KMS-11 (cell line): Measurements from ENCODE around the gene ANKLE1.

ENCODE experiments used
- H2AFZ ChIP-seq: fragments of 200-600 bp; sonication (generic); 2 replicates; pipeline ENCODE4 v1.6.1; 2016; ENCODE audit warnings: antibody characterized with exemption, mixed run types, low read depth
- H3K27ac ChIP-seq: fragments of 200-600 bp; sonication (generic); 2 replicates; pipeline ENCODE4 v1.6.1; 2016; ENCODE audit warnings: mild to moderate bottlenecking, mixed run types
- H3K27me3 ChIP-seq: fragments of 200-600 bp; sonication (generic); 2 replicates; pipeline ENCODE4 v1.6.1; 2017; ENCODE audit warnings: mild to moderate bottlenecking, low read depth, mixed run types, moderate library complexity; ENCODE audit not compliant: insufficient read depth
- H3K36me3 ChIP-seq: fragments of 200-600 bp; sonication (generic); 2 replicates; pipeline ENCODE4 v1.6.1; 2017; ENCODE audit warnings: mild to moderate bottlenecking, mixed run types; ENCODE audit not compliant: insufficient read depth
- H3K4me1 ChIP-seq: fragments of 200-600 bp; sonication (generic); 2 replicates; pipeline ENCODE4 v1.6.1; 2016; ENCODE audit warnings: mild to moderate bottlenecking, low read depth, mixed run types; ENCODE audit not compliant: poor library complexity, severe bottlenecking
- H3K4me2 ChIP-seq: fragments of 200-600 bp; sonication (generic); 2 replicates; pipeline ENCODE4 v1.7.0; 2016; ENCODE audit warnings: mild to moderate bottlenecking, mixed run types
- H3K4me3 ChIP-seq: fragments of 200-600 bp; sonication (generic); IDR thresholded peaks from 2 replicates; pipeline ENCODE4 v1.6.1; 2017; ENCODE audit warnings: low read depth, low read length, mixed read lengths; ENCODE audit not compliant: insufficient read depth
- H3K79me2 ChIP-seq: fragments of 200-600 bp; sonication (generic); 2 replicates; pipeline ENCODE4 v1.6.1; 2016; ENCODE audit warnings: low read depth, mixed run types; ENCODE audit not compliant: insufficient read depth
- H3K9ac ChIP-seq: fragments of 200-600 bp; sonication (generic); 2 replicates; pipeline ENCODE4 v1.6.1; 2016; ENCODE audit warnings: mild to moderate bottlenecking, mixed run types
- H4K20me1 ChIP-seq: fragments of 200-600 bp; sonication (generic); 2 replicates; pipeline ENCODE4 v1.6.1; 2016; ENCODE audit warnings: mild to moderate bottlenecking, mixed run types; ENCODE audit not compliant: insufficient read depth
- CTCF ChIP-seq: fragments of 200-600 bp; sonication (generic); conservative IDR thresholded peaks from 2 replicates; pipeline ENCODE4 v1.6.1; 2017; ENCODE audit warnings: low read depth, mild to moderate bottlenecking, antibody characterized with exemption, low read length, moderate library complexity, mixed read lengths

ANKLE1 gene

DNA sequence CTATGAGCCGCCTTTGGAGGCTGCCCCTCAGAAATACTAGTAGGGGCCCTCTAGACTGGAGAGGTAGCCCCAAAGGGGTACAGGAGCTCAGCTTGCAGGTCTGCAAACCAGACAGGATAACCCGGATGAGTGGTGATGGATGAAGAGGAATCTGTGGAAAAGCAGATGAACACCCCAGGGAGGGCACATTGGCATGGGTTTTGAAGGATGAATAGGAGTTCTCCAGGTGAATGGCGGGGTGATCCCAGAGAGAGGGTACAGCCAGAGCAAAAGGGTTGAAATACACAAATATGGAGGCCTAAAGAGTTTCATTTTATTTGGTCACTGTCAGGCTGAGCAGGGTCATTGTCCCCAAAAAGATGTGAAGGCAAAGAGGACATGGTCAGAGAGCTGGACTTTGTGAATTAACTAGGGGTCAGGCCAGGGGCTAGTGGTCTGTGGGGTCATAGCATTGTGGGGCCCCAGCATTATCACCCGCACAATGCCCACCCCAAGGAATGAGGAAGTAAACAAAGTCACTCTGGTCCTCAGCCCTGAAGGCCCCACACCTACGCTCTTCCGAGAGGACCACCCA lies 40.8 kb upstream of the ANKLE1 start:
- Histone ChIP-seq H3K9ac (no peak overlapping the region), H2AFZ (no peak overlapping the region), H3K36me3 (no peaks in the 10 kb centered on the region), H3K4me3 (no peak overlapping the region), H3K27ac (no peak overlapping the region), H3K79me2 (no peaks in the 10 kb centered on the region), H3K27me3 (no peaks in the 10 kb centered on the region), H3K4me2 (no peak overlapping the region), H3K4me1 (peaks cover 5% of the 10 kb centered on the region), H4K20me1 (no peaks in the 10 kb centered on the region)
- TF ChIP-seq CTCF = no peak

DNA sequence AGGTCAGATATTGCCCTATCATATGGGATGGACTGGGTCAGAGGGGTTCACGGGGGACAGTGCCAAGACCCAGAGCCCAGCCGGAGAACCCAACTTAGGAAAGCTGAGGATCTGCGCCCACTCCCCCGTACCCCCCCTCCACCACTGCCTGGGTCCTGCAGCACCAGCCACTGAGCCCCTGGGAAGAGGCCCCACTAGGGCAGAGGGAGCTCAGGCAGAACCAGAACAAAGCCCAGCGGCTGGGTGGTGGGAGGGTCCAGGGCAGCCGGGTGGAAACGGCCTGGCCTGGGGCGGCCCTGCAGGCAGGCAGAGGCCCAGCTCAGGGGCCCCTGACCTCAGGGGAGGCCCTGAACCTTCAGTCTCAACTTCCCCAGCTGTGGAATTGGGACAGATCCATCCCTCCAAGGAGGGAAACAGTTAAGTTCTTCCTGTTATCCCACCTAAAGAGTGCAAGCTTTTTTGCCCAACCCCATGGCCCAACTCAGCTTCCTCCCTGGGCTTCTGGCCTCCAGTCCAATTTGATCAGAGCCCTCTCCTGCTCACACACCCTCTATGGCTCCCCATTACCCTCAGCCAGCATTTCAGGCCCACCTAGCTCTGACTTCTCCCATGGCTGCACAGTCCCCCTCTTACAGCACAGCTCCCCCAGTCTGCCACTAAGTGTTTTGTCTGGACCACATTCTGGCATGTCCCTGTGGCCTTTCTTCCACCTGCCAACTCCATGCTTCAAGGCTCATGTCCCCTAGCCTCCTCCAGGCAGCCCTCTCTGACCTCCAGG lies 39.1 kb upstream of the ANKLE1 start:
- Histone ChIP-seq H2AFZ (no peak overlapping the region), H3K36me3 (no peaks in the 10 kb centered on the region), H3K4me2 (no peak overlapping the region), H4K20me1 (no peaks in the 10 kb centered on the region), H3K9ac (no peak overlapping the region), H3K27ac (no peak overlapping the region), H3K27me3 (no peaks in the 10 kb centered on the region), H3K4me3 (no peak overlapping the region), H3K4me1 (peaks cover 10% of the 10 kb centered on the region), H3K79me2 (no peaks in the 10 kb centered on the region)
- TF ChIP-seq CTCF = no peak

GRCh38 chr19:17243211-17243829 lies 38.4 kb upstream of the ANKLE1 start:
- H3K36me3 ChIP-seq = no peaks in the 10 kb centered on the region
- no peak for TF ChIP-seq CTCF
- peak overlapping the region; percentile 4; the same call in 1 of the 2 replicates for H3K4me2 ChIP-seq
- no peaks in the 10 kb centered on the region for H3K79me2 ChIP-seq
- no peaks in the 10 kb centered on the region for H3K27me3 ChIP-seq
- no peak overlapping the region for H3K4me3 ChIP-seq
- no peak overlapping the region for H2AFZ ChIP-seq
- no peak overlapping the region for H3K9ac ChIP-seq
- H4K20me1 ChIP-seq = no peaks in the 10 kb centered on the region
- H3K27ac ChIP-seq = no peak overlapping the region
- H3K4me1 ChIP-seq = peaks cover 10% of the 10 kb centered on the region

- H3K36me3 ChIP-seq = no peaks in the 10 kb centered on the region
These were observed 37.7 kb upstream of the ANKLE1 start for GRCh38 chr19:17243830-17244617.

More at GRCh38 chr19:17243830-17244617, 37.7 kb upstream of the ANKLE1 start:
- Histone ChIP-seq H3K79me2 (no peaks in the 10 kb centered on the region), H3K27me3 (no peaks in the 10 kb centered on the region), H4K20me1 (no peaks in the 10 kb centered on the region), H3K27ac (no peak overlapping the region), H3K4me2 (peak overlapping the region; percentile 50), H3K4me1 (peaks cover 10% of the 10 kb centered on the region), H3K4me3 (no peak overlapping the region), H3K9ac (no peak overlapping the region), H2AFZ (no peak overlapping the region)
- TF ChIP-seq CTCF = no peak
